ENCODE results near the gene CSRNP3. TPM values are rescaled to one million over a fixed set of nuclear protein-coding genes. Genes with fewer than 3 reads are reported as not detected.

The CSRNP3 gene
- total RNA-seq, 4 donors from 2014 or later: 1.3 to 5.5 (median 2.6) TPM

DNA sequence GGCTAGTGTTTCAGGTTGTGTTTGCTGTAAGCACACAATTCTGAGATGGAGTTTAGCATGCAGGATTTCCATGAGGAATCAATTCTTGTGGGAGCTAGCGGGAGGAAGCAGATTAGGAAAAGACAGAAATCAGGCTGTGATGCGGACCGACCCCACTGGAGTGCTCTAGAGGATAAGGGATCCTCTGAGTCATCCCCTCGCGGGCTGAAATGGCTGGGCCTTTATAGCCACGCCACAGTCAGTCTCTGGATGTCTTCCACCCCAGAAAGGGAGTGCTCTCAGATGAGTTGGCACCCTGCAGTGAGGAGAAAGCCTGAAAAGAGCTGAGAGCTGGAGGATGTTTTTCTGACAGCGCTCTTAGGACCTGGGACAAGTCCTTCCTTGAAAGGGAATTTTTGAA, 222.1 kb downstream of the CSRNP3 start:
- H3K9me3 ChIP-seq: no peaks in the 10 kb centered on the region
- 68 to 74% methylated on average over 7 of the region's 7 CpGs for WGBS, 2 donors
- no peak overlapping the region for H3K4me3 ChIP-seq
- no peaks in the 10 kb centered on the region for H3K36me3 ChIP-seq
- no peak for DNase-seq (ENCODE audit: low spot score in 2 of 2)
- TF ChIP-seq EP300 (IDR thresholded peaks at IDR 0.05): no peak
- no peak for TF ChIP-seq POLR2A (IDR thresholded peaks at IDR 0.05)
- TF ChIP-seq, protein P1, sequence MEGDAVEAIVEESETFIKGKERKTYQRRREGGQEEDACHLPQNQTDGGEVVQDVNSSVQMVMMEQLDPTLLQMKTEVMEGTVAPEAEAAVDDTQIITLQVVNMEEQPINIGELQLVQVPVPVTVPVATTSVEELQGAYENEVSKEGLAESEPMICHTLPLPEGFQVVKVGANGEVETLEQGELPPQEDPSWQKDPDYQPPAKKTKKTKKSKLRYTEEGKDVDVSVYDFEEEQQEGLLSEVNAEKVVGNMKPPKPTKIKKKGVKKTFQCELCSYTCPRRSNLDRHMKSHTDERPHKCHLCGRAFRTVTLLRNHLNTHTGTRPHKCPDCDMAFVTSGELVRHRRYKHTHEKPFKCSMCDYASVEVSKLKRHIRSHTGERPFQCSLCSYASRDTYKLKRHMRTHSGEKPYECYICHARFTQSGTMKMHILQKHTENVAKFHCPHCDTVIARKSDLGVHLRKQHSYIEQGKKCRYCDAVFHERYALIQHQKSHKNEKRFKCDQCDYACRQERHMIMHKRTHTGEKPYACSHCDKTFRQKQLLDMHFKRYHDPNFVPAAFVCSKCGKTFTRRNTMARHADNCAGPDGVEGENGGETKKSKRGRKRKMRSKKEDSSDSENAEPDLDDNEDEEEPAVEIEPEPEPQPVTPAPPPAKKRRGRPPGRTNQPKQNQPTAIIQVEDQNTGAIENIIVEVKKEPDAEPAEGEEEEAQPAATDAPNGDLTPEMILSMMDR (IDR thresholded peaks at IDR 0.05): no peak
- H3K27me3 ChIP-seq: no peaks in the 10 kb centered on the region
- no peak overlapping the region for H3K27ac ChIP-seq
- H3K4me1 ChIP-seq: no peaks in the 10 kb centered on the region

- DNase-seq (ENCODE audit: low spot score in 2 of 2): no peak
- Histone ChIP-seq H3K4me3 (no peak overlapping the region), H3K27ac (no peak overlapping the region), H3K36me3 (no peaks in the 10 kb centered on the region), H3K27me3 (no peaks in the 10 kb centered on the region), H3K4me1 (peaks cover 0 to 2% (median 0%) of the 10 kb centered on the region in 4 donors), H3K9me3 (no peaks in the 10 kb centered on the region)
- WGBS, 2 donors: 96 to 98% methylated on average over 3 of the region's 3 CpGs
- TF ChIP-seq POLR2A (IDR thresholded peaks at IDR 0.05) (no peak), EP300 (IDR thresholded peaks at IDR 0.05) (no peak)
- TF ChIP-seq, protein P1 (IDR thresholded peaks at IDR 0.05): no peak
Observed at GRCh38 chr2:165692906-165693305, 223.4 kb downstream of the CSRNP3 start.

- Histone ChIP-seq H3K27me3 (no peaks in the 10 kb centered on the region), H3K36me3 (no peaks in the 10 kb centered on the region), H3K4me3 (no peak overlapping the region), H3K4me1 (peaks cover 0 to 9% (median 0%) of the 10 kb centered on the region in 4 donors), H3K9me3 (no peaks in the 10 kb centered on the region), H3K27ac (no peak overlapping the region)
- no peak for DNase-seq (ENCODE audit: low spot score in 2 of 2)
- WGBS, 2 donors: 83 to 87% methylated on average over 1 of the region's 1 CpG
- TF ChIP-seq, protein P1 (IDR thresholded peaks at IDR 0.05): no peak
- no peak for TF ChIP-seq EP300 (IDR thresholded peaks at IDR 0.05)
- TF ChIP-seq POLR2A (IDR thresholded peaks at IDR 0.05): no peak
Observed at GRCh38 chr2:165693838-165694237, 224.3 kb downstream of the CSRNP3 start.

- TF ChIP-seq POLR2A (IDR thresholded peaks at IDR 0.05) (no peak), EP300 (IDR thresholded peaks at IDR 0.05) (no peak)
- TF ChIP-seq, protein P1 (IDR thresholded peaks at IDR 0.05): no peak
- Histone ChIP-seq H3K27me3 (no peaks in the 10 kb centered on the region), H3K4me3 (no peak overlapping the region), H3K9me3 (no peaks in the 10 kb centered on the region), H3K4me1 (peaks cover 0 to 9% (median 0%) of the 10 kb centered on the region in 4 donors), H3K36me3 (no peaks in the 10 kb centered on the region), H3K27ac (no peak overlapping the region)
- 81 to 84% methylated on average over 4 of the region's 4 CpGs for WGBS, 2 donors
- no peak for DNase-seq (ENCODE audit: low spot score in 2 of 2)
Observed at GRCh38 chr2:165697748-165698443, 228.4 kb downstream of the CSRNP3 start.

- TF ChIP-seq, protein P1 (IDR thresholded peaks at IDR 0.05): peak; percentile 40 to 54 (median 45)
- TF ChIP-seq POLR2A (IDR thresholded peaks at IDR 0.05) (no peak), EP300 (IDR thresholded peaks at IDR 0.05) (no peak)
- Histone ChIP-seq H3K4me3 (no peak overlapping the region), H3K4me1 (peaks cover 0 to 9% (median 0%) of the 10 kb centered on the region in 4 donors), H3K9me3 (no peaks in the 10 kb centered on the region), H3K27ac (no peak overlapping the region), H3K36me3 (no peaks in the 10 kb centered on the region), H3K27me3 (no peaks in the 10 kb centered on the region)
- 0 to 5% methylated on average over 4 of the region's 4 CpGs for whole genome bisulfite sequencing, 2 donors
- peak in 1 of 2 donors; percentile 24 for DNase-seq (ENCODE audit: low spot score in 2 of 2)
Observed at GRCh38 chr2:165698444-165698884, 229.0 kb downstream of the CSRNP3 start.

All from tibial nerve (tissue), 4 donors.